Colonic mucosa (tissue), 4 donors: ENCODE measurements around the gene GFRA1. TPM values are rescaled to one million over a fixed set of nuclear protein-coding genes. Genes with fewer than 3 reads are reported as not detected.

Source experiments
- DNase-seq: peaks from one replicate; pipeline ENCODE4 v3.0.0-alpha.2; 2020
- H3K27ac ChIP-seq: fragments of 200-600 bp; one replicate; pipeline ENCODE4 v1.8.0; 2021
- H3K27me3 ChIP-seq: fragments of 200-600 bp; one replicate; pipeline ENCODE4 v1.8.0; 2021
- H3K36me3 ChIP-seq: fragments of 200-600 bp; one replicate; pipeline ENCODE4 v1.8.0; 2021
- H3K4me1 ChIP-seq: fragments of 200-600 bp; one replicate; pipeline ENCODE4 v1.8.0; 2021; ENCODE audit warnings: mild to moderate bottlenecking
- H3K4me3 ChIP-seq: fragments of 200-600 bp; one replicate; pipeline ENCODE4 v1.8.0; 2021
- H3K9ac ChIP-seq, 2 donors: one replicate each; pipeline ENCODE4 v1.7.0; 2013; ENCODE audit warnings: control low read depth in 2 of 2, low read depth in 2 of 2, low read length in 2 of 2
- H3K9me3 ChIP-seq: fragments of 200-600 bp; one replicate; pipeline ENCODE4 v1.8.0; 2021
- CTCF ChIP-seq: fragments of 200-600 bp; IDR thresholded peaks from one replicate; pipeline ENCODE4 v1.8.0; 2022; ENCODE audit warnings: antibody characterized with exemption, mild to moderate bottlenecking
- intact Hi-C: fragments of 100-400 bp; cut with DNase I; formaldehyde crosslinking; loops from one replicate; pipeline ENCODE4 v1.14.1; 2022
- total RNA-seq, 2 donors: library from RNA; stranded (reverse); fragmentation: NEBNext Ultra II Directional in 1 of 2; extraction: Animal tissue kit (Norgen Biotek cat#: 25700) in 1 of 2; gene quantifications; one replicate each; pipeline ENCODE4 v1.2.1, GENCODE V29; 2021
- donor health status: healthy.
- donor health status: DM: no; HTN: no; CAD: no.
- donor health status: DM: no; HTN: no; CAD: no.

GFRA1 gene
- total RNA-seq, 2 donors from 2014 or later: 1.0 to 4.9 TPM

- intact Hi-C loops: no loop called here
- Histone ChIP-seq H3K36me3 (no peaks in the 10 kb centered on the region), H3K4me1 (no peaks in the 10 kb centered on the region), H3K27ac (no peak overlapping the region), H3K27me3 (no peaks in the 10 kb centered on the region), H3K9me3 (no peaks in the 10 kb centered on the region), H3K9ac (no peak overlapping the region), H3K4me3 (no peak overlapping the region)
- no peak for DNase-seq
- no peak for TF ChIP-seq CTCF
Observed at GRCh38 chr10:116118847-116119246, 154.2 kb downstream of the GFRA1 start.

- DNase-seq: no peak
- Histone ChIP-seq H3K36me3 (no peaks in the 10 kb centered on the region), H3K9me3 (no peaks in the 10 kb centered on the region), H3K4me3 (no peak overlapping the region), H3K27ac (no peak overlapping the region), H3K4me1 (no peaks in the 10 kb centered on the region), H3K9ac (no peak overlapping the region), H3K27me3 (no peaks in the 10 kb centered on the region)
- no peak for TF ChIP-seq CTCF
- intact Hi-C loops: no loop called here
Observed at GRCh38 chr10:116115797-116116196, 157.2 kb downstream of the GFRA1 start.

- no peaks in the 10 kb centered on the region for H3K9me3 ChIP-seq
- intact Hi-C loops: no loop called here
- no peak overlapping the region for H3K9ac ChIP-seq
- no peaks in the 10 kb centered on the region for H3K27me3 ChIP-seq
- no peak overlapping the region for H3K27ac ChIP-seq
- H3K4me3 ChIP-seq: no peak overlapping the region
- no peak for DNase-seq
- H3K4me1 ChIP-seq: no peaks in the 10 kb centered on the region
- no peaks in the 10 kb centered on the region for H3K36me3 ChIP-seq
- no peak for TF ChIP-seq CTCF
Observed at GRCh38 chr10:116115036-116115641, 157.9 kb downstream of the GFRA1 start.

- TF ChIP-seq CTCF: no peak
- Histone ChIP-seq H3K9ac (no peak overlapping the region), H3K4me1 (no peaks in the 10 kb centered on the region), H3K4me3 (no peak overlapping the region), H3K27ac (no peak overlapping the region), H3K36me3 (no peaks in the 10 kb centered on the region), H3K9me3 (no peaks in the 10 kb centered on the region), H3K27me3 (no peaks in the 10 kb centered on the region)
- intact Hi-C loops: no loop called here
- no peak for DNase-seq
Observed at GRCh38 chr10:116113721-116114501, 159.1 kb downstream of the GFRA1 start.

- no peak for TF ChIP-seq CTCF
- H3K4me1 ChIP-seq: no peaks in the 10 kb centered on the region
- no peak overlapping the region for H3K27ac ChIP-seq
- no peak overlapping the region for H3K9ac ChIP-seq
- no peak for DNase-seq
- H3K9me3 ChIP-seq: no peaks in the 10 kb centered on the region
- H3K4me3 ChIP-seq: no peak overlapping the region
- intact Hi-C loops: no loop called here
- no peaks in the 10 kb centered on the region for H3K27me3 ChIP-seq
- H3K36me3 ChIP-seq: no peaks in the 10 kb centered on the region
Observed at GRCh38 chr10:116112232-116113231, 160.5 kb downstream of the GFRA1 start.
